ENCODE results near the gene PGM5.

DNA sequence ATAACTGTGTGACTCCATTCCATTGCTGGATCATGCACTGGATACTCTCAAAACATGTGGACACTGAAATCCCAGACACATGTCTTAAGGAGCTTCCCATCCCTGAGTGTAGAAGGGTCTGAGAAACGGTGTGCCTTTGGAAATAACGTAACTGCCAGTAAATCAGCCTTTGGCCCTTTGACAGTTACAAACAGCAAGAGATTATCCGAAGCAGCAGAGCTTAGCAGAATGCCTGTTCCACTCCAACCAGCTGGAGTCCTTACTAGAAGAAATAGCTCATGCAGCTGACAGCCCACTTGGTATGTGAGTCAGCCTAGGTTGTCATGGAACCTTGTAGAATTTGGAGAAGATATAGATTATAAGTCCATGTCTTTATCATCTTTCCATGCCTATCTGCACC lies 177.3 kb downstream of the PGM5 start:
- no peak for TF ChIP-seq POLR2A (IDR thresholded peaks at IDR 0.05)
- TF ChIP-seq CTCF (IDR thresholded peaks at IDR 0.05), result no peak
